Measurements from ENCODE around the gene DNAJC5.

- TF ChIP-seq CTCF (conservative IDR thresholded peaks at IDR 0.05; ENCODE audit: low read depth, low read length) (no peak), EZH2 (IDR thresholded peaks at IDR 0.05; ENCODE audit: borderline replicate concordance, low read depth, low read length, poor library complexity, severe bottlenecking) (no peak)
These were observed at the start of gene DNAJC5 for GRCh38 chr20:63894358-63895201.

Data from A673 (cell line).